ENCODE results near the gene CCNL2.

GRCh38 chr1:1442069-1442770 is 43.1 kb upstream of the CCNL2 start:
- TF ChIP-seq OSR2 (tag by site-specific recombination; IDR thresholded peaks at IDR 0.05) (no peak), GLI4 (tag by site-specific recombination; IDR thresholded peaks at IDR 0.05) (no peak), CTCF (tag by site-specific recombination; IDR thresholded peaks at IDR 0.05) (no peak), REST (tag by site-specific recombination; IDR thresholded peaks at IDR 0.05) (no peak), MZF1 (tag by site-specific recombination; IDR thresholded peaks at IDR 0.05; ENCODE audit: borderline replicate concordance) (no peak), ZEB2 (tag by site-specific recombination; IDR thresholded peaks at IDR 0.05) (no peak), ZNF560 (tag by site-specific recombination; IDR thresholded peaks at IDR 0.05; ENCODE audit: borderline replicate concordance) (no peak), ZNF24 (tag by site-specific recombination; IDR thresholded peaks at IDR 0.05) (no peak), ZNF114 (tag by site-specific recombination; IDR thresholded peaks at IDR 0.05) (no peak), ZNF248 (tag by site-specific recombination; IDR thresholded peaks at IDR 0.05) (no peak), ZNF274 (IDR thresholded peaks at IDR 0.05; ENCODE audit: low read length) (no peak), ZNF274 (tag by site-specific recombination; IDR thresholded peaks at IDR 0.05; ENCODE audit: borderline replicate concordance) (no peak), ZNF133 (tag by site-specific recombination; IDR thresholded peaks at IDR 0.05) (no peak), YY1 (tag by site-specific recombination; IDR thresholded peaks at IDR 0.05) (no peak)
